ENCODE measurements around the gene C1QBP.

Gene C1QBP

GRCh38 chr17:5485270-5486205 lies 46.6 kb upstream of the C1QBP start, which contains the start of gene DERL2:
Gene DERL2, minus strand, starts transcription at chr17:5486178. Its CDS starts 17 bp downstream, at chr17:5486161.
- Histone ChIP-seq H3K9me3 (replicated peaks in 1 of 2; ENCODE audit: control insufficient read depth in 2 of 2, insufficient read depth in 1 of 2, low read depth in 1 of 2, low read length in 2 of 2) (peaks cover 0 to 18% of the 10 kb centered on the region in 2 donors), H2BK120ac (ENCODE audit: low read depth, low read length) (no peak within 1 kb of the TSS), H2BK12ac (ENCODE audit: low read length) (no peak within 1 kb of the TSS), H4K91ac (ENCODE audit: low read depth, low read length, poor library complexity) (no peak within 1 kb of the TSS), H3K14ac (ENCODE audit: low read length) (peak within 1 kb of the TSS; percentile 73), H3K4me1 (ENCODE audit: control insufficient read depth in 2 of 2, insufficient read depth in 1 of 2, low read depth in 1 of 2, low read length in 2 of 2) (peaks cover 3 to 6% of the 10 kb centered on the region in 2 donors), H3K79me1 (ENCODE audit: low read depth, low read length) (peaks cover 3% of the 10 kb centered on the region), H3K27ac (replicated peaks; ENCODE audit: low read length) (peak within 1 kb of the TSS; percentile 100), H3K4me2 (ENCODE audit: insufficient read depth, low read length, poor library complexity, severe bottlenecking) (peak within 1 kb of the TSS; percentile 78), H3K27me3 (ENCODE audit: control insufficient read depth in 3 of 3, insufficient read depth in 3 of 3, low read depth in 1 of 3, low read length in 3 of 3) (no peaks in the 10 kb centered on the region), H4K8ac (ENCODE audit: low read depth, low read length) (no peak within 1 kb of the TSS), H3K9ac (ENCODE audit: low read depth, low read length, poor library complexity) (peak within 1 kb of the TSS; percentile 99), H2AFZ (ENCODE audit: low read length) (peak within 1 kb of the TSS; percentile 96), H3K4me3 (ENCODE audit: low read length in 2 of 2) (peak within 1 kb of the TSS; percentile 91 to 100), H2BK5ac (ENCODE audit: low read length) (peak within 1 kb of the TSS; percentile 87), H3K18ac (ENCODE audit: low read length) (peak within 1 kb of the TSS; percentile 98), H2AK5ac (ENCODE audit: low read depth, low read length) (peak within 1 kb of the TSS; percentile 71), H3K36me3 (replicated peaks in 1 of 2; ENCODE audit: control insufficient read depth in 2 of 2, insufficient read depth in 2 of 2, low read length in 2 of 2) (peaks cover 20 to 82% of the 10 kb centered on the region in 2 donors), H3K4ac (ENCODE audit: low read length) (no peak within 1 kb of the TSS), H2BK15ac (ENCODE audit: low read length) (peak within 1 kb of the TSS; percentile 20), H3K23ac (ENCODE audit: low read depth, low read length, poor library complexity) (peak within 1 kb of the TSS; percentile 94)
- peak; percentile 52 for DNase-seq (ENCODE audit: low spot score)
- no CpG with 5 or more reads among the region's 29 CpGs for WGBS, 2 donors (ENCODE audit: extremely low coverage in 2 of 2, insufficient read length in 2 of 2, insufficient replicate concordance in 1 of 2)

- Histone ChIP-seq H2AK5ac (ENCODE audit: low read depth, low read length) (no peak overlapping the region), H2BK120ac (ENCODE audit: low read depth, low read length) (no peak overlapping the region), H3K14ac (ENCODE audit: low read length) (no peak overlapping the region), H2BK15ac (ENCODE audit: low read length) (no peak overlapping the region), H3K27ac (replicated peaks; ENCODE audit: low read length) (no peak overlapping the region), H3K79me1 (ENCODE audit: low read depth, low read length) (peaks cover 8% of the 10 kb centered on the region), H2BK5ac (ENCODE audit: low read length) (no peak overlapping the region), H4K91ac (ENCODE audit: low read depth, low read length, poor library complexity) (no peak overlapping the region), H3K4me2 (ENCODE audit: insufficient read depth, low read length, poor library complexity, severe bottlenecking) (no peak overlapping the region), H3K9me3 (replicated peaks in 1 of 2; ENCODE audit: control insufficient read depth in 2 of 2, insufficient read depth in 1 of 2, low read depth in 1 of 2, low read length in 2 of 2) (peaks cover 6 to 16% of the 10 kb centered on the region in 2 donors), H3K4me3 (ENCODE audit: low read length in 2 of 2) (no peak overlapping the region), H3K18ac (ENCODE audit: low read length) (no peak overlapping the region), H3K9ac (ENCODE audit: low read depth, low read length, poor library complexity) (no peak overlapping the region), H3K23ac (ENCODE audit: low read depth, low read length, poor library complexity) (no peak overlapping the region), H2AFZ (ENCODE audit: low read length) (no peak overlapping the region), H3K4ac (ENCODE audit: low read length) (no peak overlapping the region), H3K4me1 (ENCODE audit: control insufficient read depth in 2 of 2, insufficient read depth in 1 of 2, low read depth in 1 of 2, low read length in 2 of 2) (peaks cover 0 to 4% of the 10 kb centered on the region in 2 donors), H4K8ac (ENCODE audit: low read depth, low read length) (no peak overlapping the region), H2BK12ac (ENCODE audit: low read length) (no peak overlapping the region), H3K27me3 (ENCODE audit: control insufficient read depth in 3 of 3, insufficient read depth in 3 of 3, low read depth in 1 of 3, low read length in 3 of 3) (no peaks in the 10 kb centered on the region), H3K36me3 (replicated peaks in 1 of 2; ENCODE audit: control insufficient read depth in 2 of 2, insufficient read depth in 2 of 2, low read length in 2 of 2) (peaks cover 32 to 87% of the 10 kb centered on the region in 2 donors)
- WGBS, 2 donors (ENCODE audit: extremely low coverage in 2 of 2, insufficient read length in 2 of 2, insufficient replicate concordance in 1 of 2) = no CpG with 5 or more reads among the region's 4 CpGs
- DNase-seq (ENCODE audit: low spot score) = no peak
Observed at GRCh38 chr17:5481451-5481850, 42.5 kb upstream of the C1QBP start.

- H3K4me1 ChIP-seq (ENCODE audit: control insufficient read depth in 2 of 2, insufficient read depth in 1 of 2, low read depth in 1 of 2, low read length in 2 of 2) = peaks cover 0 to 4% of the 10 kb centered on the region in 2 donors
- no peak overlapping the region for H2BK120ac ChIP-seq (ENCODE audit: low read depth, low read length)
- no peak for DNase-seq (ENCODE audit: low spot score)
- no peak overlapping the region for H2BK15ac ChIP-seq (ENCODE audit: low read length)
- H3K4me2 ChIP-seq (ENCODE audit: insufficient read depth, low read length, poor library complexity, severe bottlenecking) = no peak overlapping the region
- no peak overlapping the region for H3K4ac ChIP-seq (ENCODE audit: low read length)
- H3K23ac ChIP-seq (ENCODE audit: low read depth, low read length, poor library complexity) = no peak overlapping the region
- no peak overlapping the region for H4K91ac ChIP-seq (ENCODE audit: low read depth, low read length, poor library complexity)
- H2AK5ac ChIP-seq (ENCODE audit: low read depth, low read length) = no peak overlapping the region
- no peak overlapping the region for H3K27ac ChIP-seq (replicated peaks; ENCODE audit: low read length)
- H3K18ac ChIP-seq (ENCODE audit: low read length) = no peak overlapping the region
- H3K9ac ChIP-seq (ENCODE audit: low read depth, low read length, poor library complexity) = no peak overlapping the region
- no peak overlapping the region for H4K8ac ChIP-seq (ENCODE audit: low read depth, low read length)
- no peak overlapping the region for H2AFZ ChIP-seq (ENCODE audit: low read length)
- H2BK12ac ChIP-seq (ENCODE audit: low read length) = no peak overlapping the region
- peaks cover 6 to 16% of the 10 kb centered on the region in 2 donors for H3K9me3 ChIP-seq (replicated peaks in 1 of 2; ENCODE audit: control insufficient read depth in 2 of 2, insufficient read depth in 1 of 2, low read depth in 1 of 2, low read length in 2 of 2)
- no peaks in the 10 kb centered on the region for H3K27me3 ChIP-seq (ENCODE audit: control insufficient read depth in 3 of 3, insufficient read depth in 3 of 3, low read depth in 1 of 3, low read length in 3 of 3)
- no peak overlapping the region for H3K4me3 ChIP-seq (ENCODE audit: low read length in 2 of 2)
- no peak overlapping the region for H3K14ac ChIP-seq (ENCODE audit: low read length)
- no CpG with 5 or more reads among the region's 6 CpGs for WGBS, 2 donors (ENCODE audit: extremely low coverage in 2 of 2, insufficient read length in 2 of 2, insufficient replicate concordance in 1 of 2)
- H3K36me3 ChIP-seq (replicated peaks in 1 of 2; ENCODE audit: control insufficient read depth in 2 of 2, insufficient read depth in 2 of 2, low read length in 2 of 2) = peaks cover 32 to 92% of the 10 kb centered on the region in 2 donors
- no peak overlapping the region for H2BK5ac ChIP-seq (ENCODE audit: low read length)
- peaks cover 8% of the 10 kb centered on the region for H3K79me1 ChIP-seq (ENCODE audit: low read depth, low read length)
Observed at GRCh38 chr17:5480962-5481361, 42.0 kb upstream of the C1QBP start.

GRCh38 chr17:5478992-5479391 lies 40.0 kb upstream of the C1QBP start:
- Histone ChIP-seq H2BK15ac (ENCODE audit: low read length) (no peak overlapping the region), H3K4me2 (ENCODE audit: insufficient read depth, low read length, poor library complexity, severe bottlenecking) (no peak overlapping the region)
- WGBS, 2 donors (ENCODE audit: extremely low coverage in 2 of 2, insufficient read length in 2 of 2, insufficient replicate concordance in 1 of 2) = no CpG with 5 or more reads among the region's 4 CpGs

More at GRCh38 chr17:5478992-5479391, 40.0 kb upstream of the C1QBP start:
- no peak overlapping the region for H3K18ac ChIP-seq (ENCODE audit: low read length)
- no peak overlapping the region for H2BK12ac ChIP-seq (ENCODE audit: low read length)
- H3K4ac ChIP-seq (ENCODE audit: low read length) = no peak overlapping the region
- H3K9ac ChIP-seq (ENCODE audit: low read depth, low read length, poor library complexity) = no peak overlapping the region
- H2AFZ ChIP-seq (ENCODE audit: low read length) = no peak overlapping the region
- H2BK120ac ChIP-seq (ENCODE audit: low read depth, low read length) = no peak overlapping the region
- no peak overlapping the region for H4K91ac ChIP-seq (ENCODE audit: low read depth, low read length, poor library complexity)
- H3K4me1 ChIP-seq (ENCODE audit: control insufficient read depth in 2 of 2, insufficient read depth in 1 of 2, low read depth in 1 of 2, low read length in 2 of 2) = no peaks in the 10 kb centered on the region
- H3K9me3 ChIP-seq (replicated peaks in 1 of 2; ENCODE audit: control insufficient read depth in 2 of 2, insufficient read depth in 1 of 2, low read depth in 1 of 2, low read length in 2 of 2) = peaks cover 6 to 16% of the 10 kb centered on the region in 2 donors
- no peak overlapping the region for H4K8ac ChIP-seq (ENCODE audit: low read depth, low read length)
- no peak overlapping the region for H2BK5ac ChIP-seq (ENCODE audit: low read length)
- H3K23ac ChIP-seq (ENCODE audit: low read depth, low read length, poor library complexity) = no peak overlapping the region
- H3K79me1 ChIP-seq (ENCODE audit: low read depth, low read length) = peaks cover 5% of the 10 kb centered on the region
- H3K4me3 ChIP-seq (ENCODE audit: low read length in 2 of 2) = no peak overlapping the region
- no peak overlapping the region for H2AK5ac ChIP-seq (ENCODE audit: low read depth, low read length)
- peaks cover 35 to 99% of the 10 kb centered on the region in 2 donors for H3K36me3 ChIP-seq (replicated peaks in 1 of 2; ENCODE audit: control insufficient read depth in 2 of 2, insufficient read depth in 2 of 2, low read length in 2 of 2)
- H3K14ac ChIP-seq (ENCODE audit: low read length) = no peak overlapping the region
- no peak overlapping the region for H3K27ac ChIP-seq (replicated peaks; ENCODE audit: low read length)
- no peaks in the 10 kb centered on the region for H3K27me3 ChIP-seq (ENCODE audit: control insufficient read depth in 3 of 3, insufficient read depth in 3 of 3, low read depth in 1 of 3, low read length in 3 of 3)
- DNase-seq (ENCODE audit: low spot score) = no peak
